Endothelial cell of umbilical vein (primary cell): ENCODE data around the gene CCDC61. TPM values are rescaled to one million over a fixed set of nuclear protein-coding genes. Genes with fewer than 3 reads are reported as not detected.

Experiments
- BruUV-seq: library from RNA; stranded (reverse); fragments of 400-500 nt; replicated peaks from 2 replicates; lab custom pipeline; 2021; lab: Mats Ljungman, UMichigan
- CTCF ChIA-PET: fragments of 300-600, 350-600 bp; sonication (Branson Sonifier 250); formaldehyde crosslinking; loops from one replicate; lab custom pipeline; 2021; ENCODE audit warnings: antibody characterized with exemption, inconsistent platforms; lab: Charles Lee
- POLR2A ChIA-PET: fragments of 300-600, 350-600 bp; sonication (Branson Sonifier 250); formaldehyde crosslinking; loops from one replicate; lab custom pipeline; 2021; ENCODE audit warnings: antibody characterized with exemption, inconsistent platforms; lab: Charles Lee
- DNase-seq: peaks from one replicate; pipeline ENCODE4 v3.0.0-alpha.2; 2011; ENCODE audit warnings: low read depth, low spot score
- FAIRE-seq: peaks from 2 replicates; lab custom pipeline; 2011; peaks lifted over from hg19 to GRCh38; lab: Jason Lieb, UNC
- H2AFZ ChIP-seq: 2 replicates; pipeline ENCODE4 v1.6.0; 2012; ENCODE audit warnings: low read depth, low read length, control low read depth, inconsistent platforms
- H3K27ac ChIP-seq: 2 replicates; pipeline ENCODE4 v1.5.1; 2011; ENCODE audit warnings: low read depth, mild to moderate bottlenecking, control low read depth, low read length, moderate library complexity; ENCODE audit not compliant: insufficient read depth
- H3K27me3 ChIP-seq, 2 experiments: 2 replicates each; pipeline versions ENCODE4 v1.6.0 to v1.6.1; 2011; ENCODE audit warnings: low read length in 2 of 2, mixed read lengths in 1 of 2; ENCODE audit not compliant: control insufficient read depth in 2 of 2, insufficient read depth in 2 of 2
- H3K36me3 ChIP-seq, 2 experiments: 2 replicates in 1 of 2; 3 replicates in 1 of 2; pipeline ENCODE4 v1.5.1; 2011; ENCODE audit warnings: low read length in 2 of 2, mild to moderate bottlenecking in 1 of 2, moderate library complexity in 1 of 2; ENCODE audit not compliant: control insufficient read depth in 2 of 2, insufficient read depth in 2 of 2; ENCODE audit errors: extremely low read depth in 1 of 2
- H3K4me1 ChIP-seq: 3 replicates; pipeline ENCODE4 v1.5.1; 2011; ENCODE audit warnings: mild to moderate bottlenecking, low read length; ENCODE audit not compliant: control insufficient read depth, insufficient read depth; ENCODE audit errors: extremely low read depth
- H3K4me2 ChIP-seq: 2 replicates; pipeline ENCODE4 v1.6.1; 2011; ENCODE audit warnings: low read length, control low read depth, mixed read lengths; ENCODE audit not compliant: insufficient read depth
- H3K4me3 ChIP-seq, 3 experiments: fragments of 200-600 bp in 1 of 3; sonication (generic), shearing (Covaris generic) in 1 of 3; replicated peaks in 1 of 3; 2 replicates each; pipeline ENCODE4 v1.5.1; 2011 to 2016; ENCODE audit warnings: control low read depth in 3 of 3, low read length in 3 of 3, mild to moderate bottlenecking in 2 of 3, inconsistent platforms in 1 of 3, low read depth in 1 of 3, moderate library complexity in 1 of 3; ENCODE audit not compliant: insufficient read depth in 1 of 3
- H3K79me2 ChIP-seq: 2 replicates; pipeline ENCODE4 v1.6.0; 2012; ENCODE audit warnings: low read length, inconsistent platforms; ENCODE audit not compliant: control insufficient read depth, insufficient read depth
- H3K9ac ChIP-seq: replicated peaks from 2 replicates; pipeline ENCODE3; 2011; ENCODE audit warnings: low read length, control low read depth; ENCODE audit not compliant: insufficient read depth; ENCODE audit errors: extremely low read depth
- H3K9me1 ChIP-seq: replicated peaks from 3 replicates; pipeline ENCODE4 v1.6.0; 2011; ENCODE audit warnings: mild to moderate bottlenecking, low read length; ENCODE audit not compliant: control insufficient read depth, insufficient read depth; ENCODE audit errors: extremely low read depth
- H3K9me3 ChIP-seq: replicated peaks from 2 replicates; pipeline ENCODE4 v1.5.1; 2012; ENCODE audit warnings: low read length, inconsistent platforms; ENCODE audit not compliant: control insufficient read depth, insufficient read depth
- H4K20me1 ChIP-seq: replicated peaks from 2 replicates; pipeline ENCODE3; 2011; ENCODE audit warnings: mild to moderate bottlenecking, low read length; ENCODE audit not compliant: control insufficient read depth, insufficient read depth; ENCODE audit errors: extremely low read depth
- CTCF ChIP-seq, 2 donors: IDR thresholded peaks; 1 replicate in 1 of 2; 2 replicates in 1 of 2; pipeline ENCODE4 v1.5.1; 2011; ENCODE audit warnings: low read length in 2 of 2, mild to moderate bottlenecking in 2 of 2, moderate library complexity in 2 of 2, control low read depth in 1 of 2, inconsistent platforms in 1 of 2, low read depth in 1 of 2; ENCODE audit not compliant: insufficient read depth in 1 of 2; ENCODE audit errors: extremely low read depth in 1 of 2
- FOS ChIP-seq: IDR thresholded peaks from 2 replicates; pipeline ENCODE4 v1.6.1; 2011; ENCODE audit warnings: mild to moderate bottlenecking, low read length, moderate library complexity, borderline replicate concordance; ENCODE audit not compliant: insufficient read depth
- POLR2AphosphoS5 ChIP-seq: IDR thresholded peaks from 2 replicates; pipeline ENCODE4 v1.6.1; 2012; ENCODE audit warnings: low read depth, mild to moderate bottlenecking, control low read depth, low read length, moderate library complexity; ENCODE audit not compliant: insufficient read depth
- dilution Hi-C: fragments of 300-500 bp; cut with MboI; formaldehyde crosslinking; loops from one replicate; pipeline ENCODE4 v1.15.0; 2019; ENCODE audit warnings: low sequenced_read_pairs; ENCODE audit not compliant: extremely low pct_ligation_motif_present
- intact Hi-C: fragments of 100-400 bp; cut with micrococcal nuclease; formaldehyde crosslinking; loops from one replicate; pipeline ENCODE4 v1.10.0; 2022
- polyA plus RNA-seq, 4 experiments: library from polyadenylated mRNA; depleted of rRNA in 3 of 4; stranded (reverse) in 3 of 4; unstranded in 1 of 4; fragments of >200 nt; gene quantifications; 2 replicates each; pipeline versions ENCODE4 v1.2.1 to v1.2.3, GENCODE V29; 2011 to 2012; ENCODE audit warnings: missing spikeins in 1 of 4
- total RNA-seq: library from RNA; stranded (reverse); gene quantifications from 2 replicates; pipeline ENCODE4 v1.2.3, GENCODE V29; 2021

The CCDC61 gene
- total and polyA plus RNA-seq, 2 donors (not counting 3 experiments of a cell fraction or from before 2014, with no cell fraction given), result 10.3 to 20.1 TPM

DNA sequence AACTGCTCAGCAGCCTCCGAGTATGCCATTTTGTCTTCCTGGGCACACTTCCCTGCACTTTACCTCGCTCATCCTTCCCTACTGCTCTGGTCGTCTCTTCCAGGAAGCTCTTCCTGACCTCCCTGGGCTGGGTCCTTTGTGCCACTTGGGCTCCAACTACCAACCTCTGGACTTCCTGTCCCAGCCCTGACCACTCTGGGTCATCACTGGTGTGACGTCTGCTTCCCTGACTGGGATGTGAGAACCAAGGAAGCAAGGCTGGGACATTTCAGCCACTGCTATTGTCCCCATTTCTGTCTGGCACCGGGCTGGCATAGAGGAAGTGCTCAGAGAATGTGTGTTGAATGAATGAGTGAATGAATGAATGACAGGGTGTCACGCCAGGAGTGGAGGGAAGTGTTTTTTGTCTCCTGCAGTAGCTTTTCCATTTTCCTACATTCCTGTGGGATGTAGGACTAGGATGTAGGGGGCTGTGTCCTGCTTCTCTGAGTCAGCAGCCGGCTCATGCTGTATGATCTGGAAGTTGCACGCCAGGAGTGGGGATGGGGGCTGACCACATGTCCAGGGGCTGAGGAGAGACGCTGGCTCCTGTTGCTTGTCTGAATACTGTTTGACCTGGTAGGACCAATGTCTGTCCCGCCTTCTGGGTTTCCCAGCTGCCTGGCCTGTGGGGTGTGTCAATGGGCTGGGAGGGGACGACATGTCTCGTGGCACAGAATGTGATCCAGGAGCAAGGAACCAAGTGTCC lies 36.3 kb upstream of the CCDC61 start:
- dilution Hi-C loops, result no loop called here

More for the DNA sequence above, 36.3 kb upstream of the CCDC61 start:
- TF ChIP-seq CTCF (IDR thresholded peaks at IDR 0.05; ENCODE audit: extremely low read depth in 1 of 2, insufficient read depth in 1 of 2, low read depth in 1 of 2, low read length in 2 of 2) (no peak), FOS (peak; percentile 40), POLR2AphosphoS5 (peak; percentile 23)
- POLR2A ChIA-PET, result no interaction called here
- DNase-seq (no peak), FAIRE-seq (peak; percentile 59)
- no peaks in the 10 kb centered on the region for H4K20me1 ChIP-seq
- peak overlapping the region; percentile 19 for H3K27ac ChIP-seq
- H3K4me3 ChIP-seq, result no peak overlapping the region
- no TSS peak for BruUV-seq
- peak overlapping the region; percentile 5 for H2AFZ ChIP-seq
- H3K79me2 ChIP-seq, result no peaks in the 10 kb centered on the region
- H3K36me3 ChIP-seq, result peaks cover 0 to 8% of the 10 kb centered on the region in 2 experiments
- CTCF ChIA-PET, result interaction anchor here (1.0 to 1.3 kb wide), 2 partner anchors 14 to 58 kb away, joined by 3 read pairs; no protein-coding TSS in a partner anchor
- no peaks in the 10 kb centered on the region for H3K9me3 ChIP-seq
- intact Hi-C loops, result no loop called here
- H3K4me1 ChIP-seq, result peaks cover 36% of the 10 kb centered on the region
- H3K9me1 ChIP-seq, result no peaks in the 10 kb centered on the region
- no peak overlapping the region for H3K9ac ChIP-seq
- no peak overlapping the region for H3K4me2 ChIP-seq
- H3K27me3 ChIP-seq, result no peaks in the 10 kb centered on the region
